H1 (cell line): ENCODE results near the gene NUP58. TPM values are rescaled to one million over a fixed set of nuclear protein-coding genes. Genes with fewer than 3 reads are reported as not detected.
A peak's percentile ranks its signal among the peaks of the same experiment; 100 is the strongest.

ENCODE experiments used
- CTCF ChIA-PET: fragments of 300-600 bp; sonication (Branson Sonifier 250); formaldehyde crosslinking; loops from one replicate; lab custom pipeline; 2021; ENCODE audit not compliant: partially characterized antibody; lab: Charles Lee
- POLR2A ChIA-PET: fragments of 300-600 bp; sonication (Branson Sonifier 250); formaldehyde crosslinking; loops from one replicate; lab custom pipeline; 2021; ENCODE audit warnings: inconsistent platforms; ENCODE audit not compliant: partially characterized antibody; lab: Charles Lee
- DNase-seq, 2 experiments: peaks; one replicate each; pipeline versions ENCODE4 v3.0.0 to v3.0.0-alpha.2; 2010 to 2022; ENCODE audit warnings: low spot score in 2 of 2, low read depth in 1 of 2, mixed read lengths in 1 of 2
- FAIRE-seq: peaks from 2 replicates; lab custom pipeline; 2011; peaks lifted over from hg19 to GRCh38; lab: Jason Lieb, UNC
- H2AFZ ChIP-seq: 2 replicates; pipeline ENCODE4 v1.8.1; 2012; ENCODE audit warnings: low read length, inconsistent platforms
- H2AK5ac ChIP-seq: 2 replicates; pipeline ENCODE4 v1.6.1; 2013; ENCODE audit warnings: low read depth, low read length
- H2BK120ac ChIP-seq: replicated peaks from 2 replicates; pipeline ENCODE3; 2013; ENCODE audit warnings: low read depth, low read length, inconsistent platforms
- H2BK12ac ChIP-seq: 2 replicates; pipeline ENCODE4 v1.6.1; 2013; ENCODE audit warnings: low read depth, low read length
- H2BK15ac ChIP-seq: 2 replicates; pipeline ENCODE4 v1.6.1; 2013; ENCODE audit warnings: low read length
- H2BK20ac ChIP-seq: 2 replicates; pipeline ENCODE4 v1.6.1; 2013; ENCODE audit warnings: low read length
- H2BK5ac ChIP-seq: 2 replicates; pipeline ENCODE4 v1.6.1; 2013; ENCODE audit warnings: low read depth, low read length
- H3K14ac ChIP-seq: 2 replicates; pipeline ENCODE4 v1.6.1; 2013; ENCODE audit warnings: inconsistent platforms; ENCODE audit not compliant: insufficient read length
- H3K18ac ChIP-seq: 2 replicates; pipeline ENCODE4 v1.6.1; 2013; ENCODE audit warnings: low read length; ENCODE audit errors: extremely low read depth
- H3K23ac ChIP-seq: 2 replicates; pipeline ENCODE4 v1.6.1; 2013; ENCODE audit warnings: inconsistent platforms; ENCODE audit not compliant: insufficient read length
- H3K23me2 ChIP-seq: 2 replicates; pipeline ENCODE4 v1.6.1; 2013; ENCODE audit warnings: low read depth, low read length
- H3K27ac ChIP-seq: 2 replicates; pipeline ENCODE4 v1.6.1; 2011; ENCODE audit warnings: low read depth, low read length, inconsistent platforms
- H3K27me3 ChIP-seq, 4 experiments: replicated peaks in 1 of 4; 1 replicate in 1 of 4; 2 replicates in 3 of 4; pipeline versions ENCODE4 v1.6.1 to v1.8.1; 2011 to 2013; ENCODE audit warnings: low read length in 3 of 4, mild to moderate bottlenecking in 3 of 4, inconsistent platforms in 2 of 4, mixed read lengths in 2 of 4, moderate library complexity in 1 of 4; ENCODE audit not compliant: control insufficient read depth in 3 of 4, insufficient read depth in 3 of 4; ENCODE audit errors: extremely low read depth in 1 of 4
- H3K36me3 ChIP-seq, 4 experiments: 2 replicates each; pipeline versions ENCODE4 v1.6.1 to v1.8.1; 2011 to 2013; ENCODE audit warnings: mild to moderate bottlenecking in 4 of 4, low read length in 3 of 4, moderate library complexity in 2 of 4, control low read depth in 1 of 4, inconsistent platforms in 1 of 4; ENCODE audit not compliant: insufficient read depth in 4 of 4, control insufficient read depth in 2 of 4
- H3K4ac ChIP-seq: replicated peaks from 2 replicates; pipeline ENCODE3; 2013; ENCODE audit warnings: low read length, low read depth, mixed read lengths, inconsistent platforms; ENCODE audit not compliant: insufficient read length
- H3K4me1 ChIP-seq, 4 experiments: replicated peaks in 1 of 4; 1 replicate in 1 of 4; 2 replicates in 3 of 4; pipeline versions ENCODE4 v1.6.1 to v1.8.1; 2011 to 2013; ENCODE audit warnings: low read length in 3 of 4, inconsistent platforms in 2 of 4, mixed read lengths in 1 of 4; ENCODE audit not compliant: insufficient read depth in 4 of 4, control insufficient read depth in 3 of 4
- H3K4me2 ChIP-seq, 2 experiments: 2 replicates each; pipeline versions ENCODE4 v1.6.1 to v1.8.1; 2011 to 2013; ENCODE audit warnings: low read depth in 2 of 2, low read length in 2 of 2, control low read depth in 1 of 2, inconsistent platforms in 1 of 2, mild to moderate bottlenecking in 1 of 2; ENCODE audit not compliant: insufficient read depth in 1 of 2
- H3K4me3 ChIP-seq, 4 experiments: fragments of 200-600, 300-600 bp in 1 of 4; sonication (generic), shearing (Covaris generic), sonication (Bioruptor Twin) in 1 of 4; 2 replicates each; pipeline versions ENCODE4 v1.5.1 to v1.8.1; 2011 to 2016; ENCODE audit warnings: low read length in 4 of 4, low read depth in 3 of 4, control low read depth in 2 of 4, inconsistent platforms in 2 of 4, mild to moderate bottlenecking in 2 of 4, mixed read lengths in 1 of 4, moderate library complexity in 1 of 4; ENCODE audit not compliant: insufficient read depth in 2 of 4; ENCODE audit errors: extremely low read depth in 1 of 4
- H3K56ac ChIP-seq: replicated peaks from 2 replicates; pipeline ENCODE3; 2013; ENCODE audit warnings: low read depth, mild to moderate bottlenecking, mixed read lengths, low read length, inconsistent platforms; ENCODE audit not compliant: insufficient read length
- H3K79me1 ChIP-seq: 2 replicates; pipeline ENCODE4 v1.6.1; 2013; ENCODE audit warnings: low read depth, low read length, control low read depth
- H3K79me2 ChIP-seq, 2 experiments: 2 replicates each; pipeline versions ENCODE4 v1.6.1 to v1.8.1; 2012 to 2013; ENCODE audit warnings: low read length in 2 of 2, mild to moderate bottlenecking in 2 of 2, inconsistent platforms in 1 of 2; ENCODE audit not compliant: insufficient read depth in 2 of 2, control insufficient read depth in 1 of 2
- H3K9ac ChIP-seq, 4 experiments: replicated peaks in 1 of 4; 1 replicate in 1 of 4; 2 replicates in 3 of 4; pipeline versions ENCODE4 v1.6.1 to v1.8.1; 2011 to 2013; ENCODE audit warnings: low read depth in 3 of 4, low read length in 3 of 4, control low read depth in 2 of 4, mild to moderate bottlenecking in 2 of 4, moderate library complexity in 2 of 4, inconsistent platforms in 1 of 4; ENCODE audit errors: extremely low read depth in 1 of 4
- H3K9me3 ChIP-seq, 2 experiments: 2 replicates each; pipeline versions ENCODE4 v1.6.1 to v1.8.1; 2012 to 2013; ENCODE audit warnings: mild to moderate bottlenecking in 2 of 2, moderate library complexity in 2 of 2, control low read depth in 1 of 2, inconsistent platforms in 1 of 2, low read depth in 1 of 2, low read length in 1 of 2, mixed read lengths in 1 of 2; ENCODE audit not compliant: insufficient read depth in 2 of 2
- H4K20me1 ChIP-seq, 2 experiments: replicated peaks in 1 of 2; 2 replicates each; pipeline versions ENCODE3 to v1.8.1; 2011 to 2013; ENCODE audit warnings: inconsistent platforms in 2 of 2, low read length in 2 of 2, mild to moderate bottlenecking in 1 of 2; ENCODE audit not compliant: insufficient read depth in 2 of 2, control insufficient read depth in 1 of 2
- H4K5ac ChIP-seq: 2 replicates; pipeline ENCODE4 v1.6.1; 2013; ENCODE audit warnings: low read length, low read depth, mixed read lengths, inconsistent platforms; ENCODE audit not compliant: insufficient read length
- H4K8ac ChIP-seq: 2 replicates; pipeline ENCODE4 v1.8.0; 2013; ENCODE audit warnings: mild to moderate bottlenecking, moderate library complexity, low read length, inconsistent platforms; ENCODE audit not compliant: insufficient read depth; ENCODE audit errors: extremely low read depth
- H4K91ac ChIP-seq: replicated peaks from 2 replicates; pipeline ENCODE3; 2013; ENCODE audit warnings: low read length, mixed read lengths, inconsistent platforms; ENCODE audit not compliant: insufficient read length
- BCL11A ChIP-seq, 2 experiments: IDR thresholded peaks; one replicate each; pipeline ENCODE4 v1.6.1; 2011; ENCODE audit warnings: low read depth in 2 of 2, low read length in 2 of 2, mild to moderate bottlenecking in 2 of 2
- CEBPB ChIP-seq: IDR thresholded peaks from 2 replicates; pipeline ENCODE4 v1.6.1; 2012; ENCODE audit warnings: low read depth, low read length
- NRF1 ChIP-seq: IDR thresholded peaks from 2 replicates; pipeline ENCODE4 v1.6.1; 2011; ENCODE audit warnings: mild to moderate bottlenecking, low read depth, low read length, improper control_type of control experiment
- POLR2A ChIP-seq, 2 experiments: IDR thresholded peaks; 1 replicate in 1 of 2; 2 replicates in 1 of 2; pipeline ENCODE4 v1.6.1; 2011; ENCODE audit warnings: low read depth in 2 of 2, low read length in 2 of 2, mild to moderate bottlenecking in 2 of 2; ENCODE audit errors: control extremely low read depth in 1 of 2
- RAD21 ChIP-seq, 2 experiments: IDR thresholded peaks in 1 of 2; conservative IDR thresholded peaks in 1 of 2; 2 replicates each; pipeline ENCODE4 v1.6.1; 2011; ENCODE audit warnings: low read depth in 2 of 2, low read length in 2 of 2, improper control_type of control experiment in 1 of 2, inconsistent platforms in 1 of 2, mild to moderate bottlenecking in 1 of 2, moderate library complexity in 1 of 2
- RBBP5 ChIP-seq: IDR thresholded peaks from 2 replicates; pipeline ENCODE4 v1.7.1; 2012; ENCODE audit warnings: low read depth, mild to moderate bottlenecking, inconsistent platforms, low read length, moderate library complexity, borderline replicate concordance
- WGBS, 2 experiments: shearing (Covaris generic) in 1 of 2; methylation state at CpG; one replicate each; pipeline versions ENCODE4 v1.1.6 to v1.1.7; 2013 to 2015; ENCODE audit warnings: low lambda C conversion rate in 2 of 2, mixed read lengths in 2 of 2, inconsistent platforms in 1 of 2, low coverage in 1 of 2, missing lambda C conversion rate in 1 of 2; ENCODE audit not compliant: insufficient replicate concordance in 2 of 2, insufficient coverage in 1 of 2, insufficient read length in 1 of 2; ENCODE audit errors: extremely low coverage in 1 of 2, missing lambda C conversion rate in 1 of 2; 5-methylcytosine and 5-hydroxymethylcytosine counted together
- polyA plus RNA-seq, 7 experiments: library from polyadenylated mRNA; depleted of rRNA in 3 of 7; stranded (reverse) in 5 of 7; unstranded in 2 of 7; fragments of >200 nt in 5 of 7; fragments of 200-250 nt in 2 of 7; gene quantifications; 1 replicate in 5 of 7; 2 replicates in 1 of 7; 4 replicates in 1 of 7; pipeline versions ENCODE4 v1.2.1 to v1.2.3, GENCODE V29; 2011 to 2013; ENCODE audit warnings: missing spikeins in 2 of 7, mixed read lengths in 2 of 7
- total RNA-seq: library from RNA; stranded (reverse); fragmentation: NEBNext Ultra II Directional; extraction: Animal tissue kit (Norgen Biotek cat#: 25700); gene quantifications from 2 replicates; pipeline ENCODE4 v1.2.1, GENCODE V29; 2021

The NUP58 gene
- total and polyA plus RNA-seq, 2 of the 8 experiments (the other 6 are each of a cell fraction or from before 2014, with no cell fraction given) = 35.0 to 53.8 TPM

GRCh38 chr13:25268561-25268960 lies 32.9 kb upstream of the NUP58 start:
- Histone ChIP-seq H3K4ac (no peak overlapping the region), H2BK120ac (no peak overlapping the region), H3K23ac (no peak overlapping the region), H2AFZ (no peak overlapping the region), H3K18ac (no peak overlapping the region), H3K27me3 (no peaks in the 10 kb centered on the region), H3K27ac (no peak overlapping the region), H3K9ac (no peak overlapping the region), H2BK15ac (no peak overlapping the region), H3K79me1 (no peaks in the 10 kb centered on the region), H2BK5ac (no peak overlapping the region), H4K5ac (no peak overlapping the region), H2AK5ac (no peak overlapping the region), H4K91ac (no peak overlapping the region), H3K79me2 (no peaks in the 10 kb centered on the region), H2BK20ac (no peak overlapping the region), H3K36me3 (0 out of 8 replicates have a peak, but pooled peaks cover 0 to 2% (median 0%) of the 10 kb centered on the region in 4 experiments), H3K56ac (no peak overlapping the region), H3K23me2 (no peaks in the 10 kb centered on the region), H4K20me1 (peaks cover 0 to 2% of the 10 kb centered on the region in 2 experiments), H3K4me1 (peaks cover 0 to 3% (median 0%) of the 10 kb centered on the region in 4 experiments; a peak in 1 of 7 replicates), H3K14ac (no peak overlapping the region), H3K4me2 (no peak overlapping the region), H4K8ac (peak overlapping the region; percentile 68; the same call in 1 of the 2 replicates), H3K9me3 (no peaks in the 10 kb centered on the region), H2BK12ac (no peak overlapping the region), H3K4me3 (no peak overlapping the region)
- TF ChIP-seq RBBP5 = no peak
- TF ChIP-seq BCL11A (IDR thresholded peaks at IDR 0.05; ENCODE audit: low read depth in 2 of 2, low read length in 2 of 2) = no peak
- no peak for TF ChIP-seq CEBPB
- TF ChIP-seq RAD21 (IDR thresholded peaks at IDR 0.05 in 1 of 2, conservative IDR thresholded peaks at IDR 0.05 in 1 of 2; ENCODE audit: low read depth in 2 of 2, low read length in 2 of 2) = no peak
- TF ChIP-seq POLR2A (IDR thresholded peaks at IDR 0.05; ENCODE audit: control extremely low read depth in 1 of 2, low read depth in 2 of 2, low read length in 2 of 2) = no peak
- no peak for TF ChIP-seq NRF1
- ChIA-PET CTCF (no interaction called here), POLR2A (no interaction called here)
- FAIRE-seq (no peak), DNase-seq (no peak)
- WGBS, 2 experiments = 92% methylated on average over 6 of the region's 6 CpGs; no CpG with 5 or more reads in 1 of the 2 experiments
